BE2C (cell line): ENCODE measurements around the gene ACBD7.

ENCODE experiments used
- DNase-seq: peaks from one replicate; pipeline ENCODE4 v3.0.0-alpha.2; 2020
- H3K27me3 ChIP-seq: fragments of 250-450 bp; sonication (Bioruptor Pico); 2 replicates; pipeline ENCODE4 v1.5.1; 2020; ENCODE audit warnings: mild to moderate bottlenecking
- H3K36me3 ChIP-seq: fragments of 250-450 bp; sonication (Bioruptor Pico); 2 replicates; pipeline ENCODE4 v1.5.1; 2020; ENCODE audit warnings: mild to moderate bottlenecking
- H3K4me1 ChIP-seq: fragments of 250-450 bp; sonication (Bioruptor Pico); 2 replicates; pipeline ENCODE4 v1.5.1; 2020
- H3K4me3 ChIP-seq: 2 replicates; pipeline ENCODE4 v1.5.1; 2011; ENCODE audit warnings: low read depth, low read length
- H3K9me3 ChIP-seq: fragments of 250-450 bp; sonication (Bioruptor Pico); 2 replicates; pipeline ENCODE4 v1.5.1; 2020
- TF ChIP-seq, protein P1 (sequence below): IDR thresholded peaks from 2 replicates; pipeline ENCODE4 v1.5.1; 2012; ENCODE audit warnings: mild to moderate bottlenecking, low read depth, low read length

The ACBD7 gene

GRCh38 chr10:15099886-15100285, 11.3 kb upstream of the ACBD7 start:
- H3K4me3 ChIP-seq, result no peak overlapping the region
- H3K4me1 ChIP-seq, result no peaks in the 10 kb centered on the region
- no peaks in the 10 kb centered on the region for H3K27me3 ChIP-seq
- H3K36me3 ChIP-seq, result peaks cover 7% of the 10 kb centered on the region
- TF ChIP-seq, protein P1, sequence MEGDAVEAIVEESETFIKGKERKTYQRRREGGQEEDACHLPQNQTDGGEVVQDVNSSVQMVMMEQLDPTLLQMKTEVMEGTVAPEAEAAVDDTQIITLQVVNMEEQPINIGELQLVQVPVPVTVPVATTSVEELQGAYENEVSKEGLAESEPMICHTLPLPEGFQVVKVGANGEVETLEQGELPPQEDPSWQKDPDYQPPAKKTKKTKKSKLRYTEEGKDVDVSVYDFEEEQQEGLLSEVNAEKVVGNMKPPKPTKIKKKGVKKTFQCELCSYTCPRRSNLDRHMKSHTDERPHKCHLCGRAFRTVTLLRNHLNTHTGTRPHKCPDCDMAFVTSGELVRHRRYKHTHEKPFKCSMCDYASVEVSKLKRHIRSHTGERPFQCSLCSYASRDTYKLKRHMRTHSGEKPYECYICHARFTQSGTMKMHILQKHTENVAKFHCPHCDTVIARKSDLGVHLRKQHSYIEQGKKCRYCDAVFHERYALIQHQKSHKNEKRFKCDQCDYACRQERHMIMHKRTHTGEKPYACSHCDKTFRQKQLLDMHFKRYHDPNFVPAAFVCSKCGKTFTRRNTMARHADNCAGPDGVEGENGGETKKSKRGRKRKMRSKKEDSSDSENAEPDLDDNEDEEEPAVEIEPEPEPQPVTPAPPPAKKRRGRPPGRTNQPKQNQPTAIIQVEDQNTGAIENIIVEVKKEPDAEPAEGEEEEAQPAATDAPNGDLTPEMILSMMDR, result no peak
- H3K9me3 ChIP-seq, result no peaks in the 10 kb centered on the region
- no peak for DNase-seq

GRCh38 chr10:15097011-15097812, 8.6 kb upstream of the ACBD7 start, which contains the start of gene RPP38:
Gene RPP38 (plus strand): TSS chr10:15097355. CDS start chr10:15103315, 5,960 bp downstream.
- Histone ChIP-seq H3K36me3 (no peaks in the 10 kb centered on the region), H3K4me1 (no peaks in the 10 kb centered on the region), H3K27me3 (no peaks in the 10 kb centered on the region), H3K9me3 (no peaks in the 10 kb centered on the region), H3K4me3 (peak within 1 kb of the TSS; percentile 86)
- peak; percentile 94 for DNase-seq
- TF ChIP-seq, protein P1, result no peak

GRCh38 chr10:15096661-15097010, 8.1 kb upstream of the ACBD7 start:
- DNase-seq, result no peak
- TF ChIP-seq, protein P1, result no peak
- H3K27me3 ChIP-seq, result no peaks in the 10 kb centered on the region

GRCh38 chr10:15092855-15093408, 4.4 kb upstream of the ACBD7 start:
- no peaks in the 10 kb centered on the region for H3K9me3 ChIP-seq

More at GRCh38 chr10:15096661-15097010, 8.1 kb upstream of the ACBD7 start:
- Histone ChIP-seq H3K4me1 (no peaks in the 10 kb centered on the region), H3K36me3 (no peaks in the 10 kb centered on the region), H3K4me3 (peak overlapping the region; percentile 86), H3K9me3 (no peaks in the 10 kb centered on the region)

DNA sequence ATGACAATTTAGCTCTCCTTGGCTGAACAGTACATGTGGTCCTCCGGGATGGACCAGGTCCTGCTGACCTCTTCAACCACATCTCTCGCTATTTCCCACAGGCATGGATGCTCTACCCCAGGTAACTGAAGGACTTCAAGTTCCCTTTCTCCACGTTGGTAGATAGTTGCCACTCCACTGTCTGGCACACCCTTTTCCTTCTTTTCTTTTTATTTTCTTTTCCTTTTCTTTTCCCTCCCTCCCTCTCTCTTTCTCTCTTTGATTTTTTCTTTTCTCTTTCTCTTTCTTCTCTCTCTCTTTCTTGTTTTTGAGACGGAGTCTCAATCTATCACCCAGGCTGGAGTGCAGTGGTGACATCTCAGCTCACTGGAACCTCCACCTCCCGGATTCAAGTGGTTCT, 2.8 kb upstream of the ACBD7 start:
- no peaks in the 10 kb centered on the region for H3K9me3 ChIP-seq
- TF ChIP-seq, protein P1, result no peak
- no peaks in the 10 kb centered on the region for H3K36me3 ChIP-seq
- DNase-seq, result no peak
- no peak overlapping the region for H3K4me3 ChIP-seq
- no peaks in the 10 kb centered on the region for H3K27me3 ChIP-seq
- H3K4me1 ChIP-seq, result no peaks in the 10 kb centered on the region

More at GRCh38 chr10:15092855-15093408, 4.4 kb upstream of the ACBD7 start:
- H3K4me1 ChIP-seq, result no peaks in the 10 kb centered on the region
- TF ChIP-seq, protein P1, result no peak
- H3K36me3 ChIP-seq, result no peaks in the 10 kb centered on the region
- H3K4me3 ChIP-seq, result no peak overlapping the region
- H3K27me3 ChIP-seq, result no peaks in the 10 kb centered on the region
- no peak for DNase-seq

DNA sequence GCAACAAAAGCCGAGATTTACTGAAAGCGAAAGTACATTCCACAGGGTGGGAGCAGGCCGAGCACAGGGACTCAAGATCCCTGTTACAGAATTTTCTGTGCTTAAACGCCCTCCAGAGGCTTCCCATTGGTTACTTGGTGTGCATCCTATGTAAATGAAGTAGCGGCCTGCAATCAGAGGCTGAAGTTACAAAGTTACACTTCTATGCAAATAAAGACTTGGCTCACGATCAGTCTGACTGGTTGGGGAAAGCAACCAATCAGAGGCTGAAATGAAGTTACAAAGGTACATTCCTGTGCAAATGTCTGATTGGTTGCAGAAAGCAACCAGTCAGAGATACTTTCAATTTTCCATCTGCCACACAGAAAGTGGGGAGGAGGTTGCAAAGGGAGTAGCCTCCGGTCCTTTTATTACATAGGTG, 4.1 kb downstream of the ACBD7 start:
- H3K27me3 ChIP-seq, result no peaks in the 10 kb centered on the region
- H3K4me3 ChIP-seq, result peak overlapping the region; percentile 56
- no peaks in the 10 kb centered on the region for H3K4me1 ChIP-seq
- H3K36me3 ChIP-seq, result no peaks in the 10 kb centered on the region
- no peaks in the 10 kb centered on the region for H3K9me3 ChIP-seq
- peak; percentile 40 for DNase-seq
- TF ChIP-seq, protein P1, result no peak
